HepG2 (cell line): ENCODE measurements around the gene TMEM63B. TPM values are rescaled to one million over a fixed set of nuclear protein-coding genes. Genes with fewer than 3 reads are reported as not detected.

Experiments used
- KDM3A ChIP-seq: IDR thresholded peaks from 2 replicates; pipeline ENCODE4 v1.6.1; 2018; ENCODE audit warnings: low read depth, missing compliant biosample characterization
- MAFF ChIP-seq: IDR thresholded peaks from 2 replicates; pipeline ENCODE4 v1.6.1; 2011; ENCODE audit warnings: low read depth, low read length, improper control_type of control experiment
- RBAK ChIP-seq: sonication (generic); formaldehyde crosslinking; IDR thresholded peaks from 2 replicates; pipeline ENCODE4 v1.5.1; 2020; ENCODE audit warnings: mild to moderate bottlenecking, missing genetic modification reagents
- RXRA ChIP-seq: sonication (generic); formaldehyde crosslinking; IDR thresholded peaks from 2 replicates; pipeline ENCODE4 v1.5.1; 2020; ENCODE audit warnings: missing genetic modification reagents
- SRY ChIP-seq: sonication (generic); formaldehyde crosslinking; IDR thresholded peaks from 2 replicates; pipeline ENCODE4 v1.8.0; 2022; ENCODE audit warnings: mild to moderate bottlenecking, missing genetic modification reagents
- ZFP36 ChIP-seq: fragments of 150-350 bp; IDR thresholded peaks from 2 replicates; pipeline ENCODE4 v1.6.1; 2018; ENCODE audit warnings: borderline replicate concordance, low read length, low read depth; ENCODE audit not compliant: partially characterized antibody
- ZNF18 ChIP-seq: sonication (generic); formaldehyde crosslinking; IDR thresholded peaks from 2 replicates; pipeline ENCODE4 v1.8.0; 2022; ENCODE audit warnings: mild to moderate bottlenecking, missing genetic modification reagents; ENCODE audit not compliant: insufficient replicate concordance
- ZNF558 ChIP-seq: sonication (generic); formaldehyde crosslinking; IDR thresholded peaks from 2 replicates; pipeline ENCODE4 v1.9.0; 2022; ENCODE audit warnings: mild to moderate bottlenecking, missing genetic modification reagents, borderline replicate concordance
- ZNF720 ChIP-seq: sonication (generic); formaldehyde crosslinking; IDR thresholded peaks from 2 replicates; pipeline ENCODE4 v1.4.0; 2020; ENCODE audit warnings: missing genetic modification reagents
- polyA plus RNA-seq, 8 experiments: library from polyadenylated mRNA; depleted of rRNA in 3 of 8; stranded (reverse) in 7 of 8; unstranded in 1 of 8; fragments of >200 nt; fragmentation: Illumina TruSeq in 4 of 8; extraction: Trizol in 4 of 8; gene quantifications; 2 replicates each; pipeline versions ENCODE4 v1.2.1 to v1.2.3, GENCODE V29; 2011 to 2016; ENCODE audit warnings: low read depth in 4 of 8, missing spikeins in 1 of 8, mixed read lengths in 1 of 8; ENCODE audit not compliant: insufficient read depth in 1 of 8
- total RNA-seq, 5 experiments: library from RNA; depleted of rRNA; stranded (reverse); fragments of >200 nt; fragmentation: Illumina TruSeq; extraction: Trizol; gene quantifications; 2 replicates each; pipeline ENCODE4 v1.2.3, GENCODE V29; 2016; ENCODE audit warnings: low read depth in 1 of 5
- TF ChIP-seq, protein P1 (sequence below): sonication (generic); formaldehyde crosslinking; IDR thresholded peaks from 2 replicates; pipeline ENCODE4 v1.4.0; 2020; ENCODE audit warnings: missing genetic modification reagents
- TF ChIP-seq, protein P2 (sequence below): sonication (generic); formaldehyde crosslinking; IDR thresholded peaks from 2 replicates; pipeline ENCODE4 v1.5.1; 2020; ENCODE audit warnings: mild to moderate bottlenecking, missing genetic modification reagents, borderline replicate concordance
- TF ChIP-seq, protein P3 (sequence below): sonication (generic); formaldehyde crosslinking; IDR thresholded peaks from 2 replicates; pipeline ENCODE4 v1.4.0; 2020; ENCODE audit warnings: mild to moderate bottlenecking, low read depth, missing genetic modification reagents
- TF ChIP-seq, protein P4 (sequence below): sonication (generic); formaldehyde crosslinking; IDR thresholded peaks from 2 replicates; pipeline ENCODE4 v1.8.1; 2022; ENCODE audit warnings: mild to moderate bottlenecking, missing genetic modification reagents

TMEM63B gene
- total and polyA plus RNA-seq, 2 of the 13 experiments (the other 11 are each of a cell fraction or from before 2014, with no cell fraction given): 27.4 to 75.8 TPM

GRCh38 chr6:44094403-44095242 is 32.7 kb upstream of the TMEM63B start (continued):
- TF ChIP-seq, protein P1, sequence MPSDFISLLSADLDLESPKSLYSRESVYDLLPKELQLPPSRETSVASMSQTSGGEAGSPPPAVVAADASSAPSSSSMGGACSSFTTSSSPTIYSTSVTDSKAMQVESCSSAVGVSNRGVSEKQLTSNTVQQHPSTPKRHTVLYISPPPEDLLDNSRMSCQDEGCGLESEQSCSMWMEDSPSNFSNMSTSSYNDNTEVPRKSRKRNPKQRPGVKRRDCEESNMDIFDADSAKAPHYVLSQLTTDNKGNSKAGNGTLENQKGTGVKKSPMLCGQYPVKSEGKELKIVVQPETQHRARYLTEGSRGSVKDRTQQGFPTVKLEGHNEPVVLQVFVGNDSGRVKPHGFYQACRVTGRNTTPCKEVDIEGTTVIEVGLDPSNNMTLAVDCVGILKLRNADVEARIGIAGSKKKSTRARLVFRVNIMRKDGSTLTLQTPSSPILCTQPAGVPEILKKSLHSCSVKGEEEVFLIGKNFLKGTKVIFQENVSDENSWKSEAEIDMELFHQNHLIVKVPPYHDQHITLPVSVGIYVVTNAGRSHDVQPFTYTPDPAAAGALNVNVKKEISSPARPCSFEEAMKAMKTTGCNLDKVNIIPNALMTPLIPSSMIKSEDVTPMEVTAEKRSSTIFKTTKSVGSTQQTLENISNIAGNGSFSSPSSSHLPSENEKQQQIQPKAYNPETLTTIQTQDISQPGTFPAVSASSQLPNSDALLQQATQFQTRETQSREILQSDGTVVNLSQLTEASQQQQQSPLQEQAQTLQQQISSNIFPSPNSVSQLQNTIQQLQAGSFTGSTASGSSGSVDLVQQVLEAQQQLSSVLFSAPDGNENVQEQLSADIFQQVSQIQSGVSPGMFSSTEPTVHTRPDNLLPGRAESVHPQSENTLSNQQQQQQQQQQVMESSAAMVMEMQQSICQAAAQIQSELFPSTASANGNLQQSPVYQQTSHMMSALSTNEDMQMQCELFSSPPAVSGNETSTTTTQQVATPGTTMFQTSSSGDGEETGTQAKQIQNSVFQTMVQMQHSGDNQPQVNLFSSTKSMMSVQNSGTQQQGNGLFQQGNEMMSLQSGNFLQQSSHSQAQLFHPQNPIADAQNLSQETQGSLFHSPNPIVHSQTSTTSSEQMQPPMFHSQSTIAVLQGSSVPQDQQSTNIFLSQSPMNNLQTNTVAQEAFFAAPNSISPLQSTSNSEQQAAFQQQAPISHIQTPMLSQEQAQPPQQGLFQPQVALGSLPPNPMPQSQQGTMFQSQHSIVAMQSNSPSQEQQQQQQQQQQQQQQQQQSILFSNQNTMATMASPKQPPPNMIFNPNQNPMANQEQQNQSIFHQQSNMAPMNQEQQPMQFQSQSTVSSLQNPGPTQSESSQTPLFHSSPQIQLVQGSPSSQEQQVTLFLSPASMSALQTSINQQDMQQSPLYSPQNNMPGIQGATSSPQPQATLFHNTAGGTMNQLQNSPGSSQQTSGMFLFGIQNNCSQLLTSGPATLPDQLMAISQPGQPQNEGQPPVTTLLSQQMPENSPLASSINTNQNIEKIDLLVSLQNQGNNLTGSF: no peak; the same call in 1 of the 2 replicates
- TF ChIP-seq, protein P2, sequence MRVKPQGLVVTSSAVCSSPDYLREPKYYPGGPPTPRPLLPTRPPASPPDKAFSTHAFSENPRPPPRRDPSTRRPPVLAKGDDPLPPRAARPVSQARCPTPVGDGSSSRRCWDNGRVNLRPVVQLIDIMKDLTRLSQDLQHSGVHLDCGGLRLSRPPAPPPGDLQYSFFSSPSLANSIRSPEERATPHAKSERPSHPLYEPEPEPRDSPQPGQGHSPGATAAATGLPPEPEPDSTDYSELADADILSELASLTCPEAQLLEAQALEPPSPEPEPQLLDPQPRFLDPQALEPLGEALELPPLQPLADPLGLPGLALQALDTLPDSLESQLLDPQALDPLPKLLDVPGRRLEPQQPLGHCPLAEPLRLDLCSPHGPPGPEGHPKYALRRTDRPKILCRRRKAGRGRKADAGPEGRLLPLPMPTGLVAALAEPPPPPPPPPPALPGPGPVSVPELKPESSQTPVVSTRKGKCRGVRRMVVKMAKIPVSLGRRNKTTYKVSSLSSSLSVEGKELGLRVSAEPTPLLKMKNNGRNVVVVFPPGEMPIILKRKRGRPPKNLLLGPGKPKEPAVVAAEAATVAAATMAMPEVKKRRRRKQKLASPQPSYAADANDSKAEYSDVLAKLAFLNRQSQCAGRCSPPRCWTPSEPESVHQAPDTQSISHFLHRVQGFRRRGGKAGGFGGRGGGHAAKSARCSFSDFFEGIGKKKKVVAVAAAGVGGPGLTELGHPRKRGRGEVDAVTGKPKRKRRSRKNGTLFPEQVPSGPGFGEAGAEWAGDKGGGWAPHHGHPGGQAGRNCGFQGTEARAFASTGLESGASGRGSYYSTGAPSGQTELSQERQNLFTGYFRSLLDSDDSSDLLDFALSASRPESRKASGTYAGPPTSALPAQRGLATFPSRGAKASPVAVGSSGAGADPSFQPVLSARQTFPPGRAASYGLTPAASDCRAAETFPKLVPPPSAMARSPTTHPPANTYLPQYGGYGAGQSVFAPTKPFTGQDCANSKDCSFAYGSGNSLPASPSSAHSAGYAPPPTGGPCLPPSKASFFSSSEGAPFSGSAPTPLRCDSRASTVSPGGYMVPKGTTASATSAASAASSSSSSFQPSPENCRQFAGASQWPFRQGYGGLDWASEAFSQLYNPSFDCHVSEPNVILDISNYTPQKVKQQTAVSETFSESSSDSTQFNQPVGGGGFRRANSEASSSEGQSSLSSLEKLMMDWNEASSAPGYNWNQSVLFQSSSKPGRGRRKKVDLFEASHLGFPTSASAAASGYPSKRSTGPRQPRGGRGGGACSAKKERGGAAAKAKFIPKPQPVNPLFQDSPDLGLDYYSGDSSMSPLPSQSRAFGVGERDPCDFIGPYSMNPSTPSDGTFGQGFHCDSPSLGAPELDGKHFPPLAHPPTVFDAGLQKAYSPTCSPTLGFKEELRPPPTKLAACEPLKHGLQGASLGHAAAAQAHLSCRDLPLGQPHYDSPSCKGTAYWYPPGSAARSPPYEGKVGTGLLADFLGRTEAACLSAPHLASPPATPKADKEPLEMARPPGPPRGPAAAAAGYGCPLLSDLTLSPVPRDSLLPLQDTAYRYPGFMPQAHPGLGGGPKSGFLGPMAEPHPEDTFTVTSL: peak; percentile 95
- no peak for TF ChIP-seq MAFF
- TF ChIP-seq, protein P3, sequence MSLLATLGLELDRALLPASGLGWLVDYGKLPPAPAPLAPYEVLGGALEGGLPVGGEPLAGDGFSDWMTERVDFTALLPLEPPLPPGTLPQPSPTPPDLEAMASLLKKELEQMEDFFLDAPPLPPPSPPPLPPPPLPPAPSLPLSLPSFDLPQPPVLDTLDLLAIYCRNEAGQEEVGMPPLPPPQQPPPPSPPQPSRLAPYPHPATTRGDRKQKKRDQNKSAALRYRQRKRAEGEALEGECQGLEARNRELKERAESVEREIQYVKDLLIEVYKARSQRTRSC (CRISPR knock-in tag): 0 out of 2 replicates have a peak, but pooled peaks have one; percentile 26
- no peak for TF ChIP-seq ZNF18 (CRISPR knock-in tag)
- peak; percentile 98 for TF ChIP-seq RBAK (CRISPR knock-in tag)
- 0 out of 2 replicates have a peak, but pooled peaks have one; percentile 45 for TF ChIP-seq RXRA
- TF ChIP-seq ZNF720: no peak
- TF ChIP-seq, protein P4, sequence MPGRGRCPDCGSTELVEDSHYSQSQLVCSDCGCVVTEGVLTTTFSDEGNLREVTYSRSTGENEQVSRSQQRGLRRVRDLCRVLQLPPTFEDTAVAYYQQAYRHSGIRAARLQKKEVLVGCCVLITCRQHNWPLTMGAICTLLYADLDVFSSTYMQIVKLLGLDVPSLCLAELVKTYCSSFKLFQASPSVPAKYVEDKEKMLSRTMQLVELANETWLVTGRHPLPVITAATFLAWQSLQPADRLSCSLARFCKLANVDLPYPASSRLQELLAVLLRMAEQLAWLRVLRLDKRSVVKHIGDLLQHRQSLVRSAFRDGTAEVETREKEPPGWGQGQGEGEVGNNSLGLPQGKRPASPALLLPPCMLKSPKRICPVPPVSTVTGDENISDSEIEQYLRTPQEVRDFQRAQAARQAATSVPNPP (CRISPR knock-in tag): 0 out of 2 replicates have a peak, but pooled peaks have one; percentile 39
- no peak for TF ChIP-seq ZNF558
- TF ChIP-seq SRY (CRISPR knock-in tag): no peak
- TF ChIP-seq KDM3A (CRISPR knock-in tag): peak; percentile 72; the same call in 1 of the 2 replicates
- TF ChIP-seq ZFP36: no peak
